ENCODE measurements around the gene MYL9. TPM values are rescaled to one million over a fixed set of nuclear protein-coding genes. Genes with fewer than 3 reads are reported as not detected.
A peak's percentile ranks its signal among the peaks of the same experiment; 100 is the strongest.

The MYL9 gene
- total and polyA plus RNA-seq, 2 donors (not counting 1 experiment from before 2014, with no cell fraction given) = 25.4 to 457 TPM

GRCh38 chr20:36507746-36508145 is 33.6 kb upstream of the MYL9 start:
- H4K20me1 ChIP-seq (ENCODE audit: control insufficient read depth, extremely low read depth, insufficient read depth, low read length) = no peaks in the 10 kb centered on the region
- H3K79me2 ChIP-seq (ENCODE audit: control insufficient read depth, insufficient read depth, low read length) = peaks cover 17% of the 10 kb centered on the region
- peaks cover 13% of the 10 kb centered on the region for H3K36me3 ChIP-seq (ENCODE audit: control insufficient read depth, insufficient read depth, low read length)

DNA sequence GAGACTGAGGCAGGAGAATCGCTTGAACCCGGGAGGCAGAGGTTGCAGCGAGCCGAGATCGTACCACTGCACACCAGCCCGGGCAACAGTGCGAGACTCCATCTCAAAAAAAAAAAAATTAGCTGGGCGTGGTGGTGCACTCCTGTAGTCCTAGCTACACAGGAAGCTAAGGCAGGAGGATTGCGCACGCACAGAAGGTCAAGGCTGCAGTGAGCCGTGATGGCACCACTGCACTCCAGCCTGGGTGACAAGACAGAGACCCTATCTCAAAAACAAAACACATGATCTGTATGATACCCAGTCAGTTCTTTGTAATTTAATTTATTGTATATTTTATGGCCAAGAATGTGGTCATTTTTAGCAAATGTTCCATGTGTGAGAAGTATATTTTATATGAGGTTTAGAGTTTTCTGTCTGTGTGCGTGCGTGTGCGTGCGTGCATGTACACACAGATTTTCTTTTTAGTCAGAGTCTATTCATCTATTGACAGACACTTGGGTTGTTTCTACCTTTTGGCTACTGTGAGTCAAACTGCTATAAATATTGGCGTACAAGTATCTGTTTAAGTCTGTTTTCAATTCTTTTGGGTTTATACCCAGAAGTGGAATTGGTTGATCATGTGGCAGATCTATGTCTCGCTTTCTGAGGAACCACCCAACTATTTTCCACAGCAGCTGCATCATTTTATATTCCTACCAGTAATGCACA is 22.2 kb upstream of the MYL9 start:
- DNase-seq (ENCODE audit: low read depth in 2 of 2) = no peak
- Histone ChIP-seq H4K20me1 (ENCODE audit: control insufficient read depth, extremely low read depth, insufficient read depth, low read length) (no peaks in the 10 kb centered on the region), H3K4me1 (ENCODE audit: control insufficient read depth, extremely low read depth, insufficient read depth, low read length) (no peaks in the 10 kb centered on the region), H3K4me2 (ENCODE audit: extremely low read depth, insufficient read depth, low read length) (no peak overlapping the region), H3K4me3 (replicated peaks in 1 of 4; ENCODE audit: control extremely low read depth in 1 of 4, insufficient read depth in 1 of 4, low read depth in 3 of 4, low read length in 4 of 4) (no peak overlapping the region), H3K27ac (ENCODE audit: insufficient read depth, low read length) (no peak overlapping the region), H3K9ac (ENCODE audit: insufficient read depth, low read length) (no peak overlapping the region), H3K36me3 (ENCODE audit: control insufficient read depth, insufficient read depth, low read length) (peaks cover 8% of the 10 kb centered on the region), H3K27me3 (ENCODE audit: control insufficient read depth, insufficient read depth, low read length) (no peaks in the 10 kb centered on the region), H3K9me3 (ENCODE audit: control insufficient read depth, insufficient read depth, low read depth, low read length) (no peaks in the 10 kb centered on the region), H2AFZ (ENCODE audit: low read length) (no peak overlapping the region), H3K79me2 (ENCODE audit: control insufficient read depth, insufficient read depth, low read length) (peaks cover 4% of the 10 kb centered on the region)
- TF ChIP-seq, protein P1, sequence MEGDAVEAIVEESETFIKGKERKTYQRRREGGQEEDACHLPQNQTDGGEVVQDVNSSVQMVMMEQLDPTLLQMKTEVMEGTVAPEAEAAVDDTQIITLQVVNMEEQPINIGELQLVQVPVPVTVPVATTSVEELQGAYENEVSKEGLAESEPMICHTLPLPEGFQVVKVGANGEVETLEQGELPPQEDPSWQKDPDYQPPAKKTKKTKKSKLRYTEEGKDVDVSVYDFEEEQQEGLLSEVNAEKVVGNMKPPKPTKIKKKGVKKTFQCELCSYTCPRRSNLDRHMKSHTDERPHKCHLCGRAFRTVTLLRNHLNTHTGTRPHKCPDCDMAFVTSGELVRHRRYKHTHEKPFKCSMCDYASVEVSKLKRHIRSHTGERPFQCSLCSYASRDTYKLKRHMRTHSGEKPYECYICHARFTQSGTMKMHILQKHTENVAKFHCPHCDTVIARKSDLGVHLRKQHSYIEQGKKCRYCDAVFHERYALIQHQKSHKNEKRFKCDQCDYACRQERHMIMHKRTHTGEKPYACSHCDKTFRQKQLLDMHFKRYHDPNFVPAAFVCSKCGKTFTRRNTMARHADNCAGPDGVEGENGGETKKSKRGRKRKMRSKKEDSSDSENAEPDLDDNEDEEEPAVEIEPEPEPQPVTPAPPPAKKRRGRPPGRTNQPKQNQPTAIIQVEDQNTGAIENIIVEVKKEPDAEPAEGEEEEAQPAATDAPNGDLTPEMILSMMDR (conservative IDR thresholded peaks at IDR 0.05 in 1 of 2, IDR thresholded peaks at IDR 0.05 in 1 of 2; ENCODE audit: low read depth in 1 of 2, low read length in 2 of 2) = no peak
- TF ChIP-seq EZH2 (IDR thresholded peaks at IDR 0.05; ENCODE audit: low read length, missing control alignments) = no peak

More at GRCh38 chr20:36507746-36508145, 33.6 kb upstream of the MYL9 start:
- H2AFZ ChIP-seq (ENCODE audit: low read length) = no peak overlapping the region
- no peak for DNase-seq (ENCODE audit: low read depth in 2 of 2)
- no peak overlapping the region for H3K4me3 ChIP-seq (replicated peaks in 1 of 4; ENCODE audit: control extremely low read depth in 1 of 4, insufficient read depth in 1 of 4, low read depth in 3 of 4, low read length in 4 of 4)
- TF ChIP-seq, protein P1 (conservative IDR thresholded peaks at IDR 0.05 in 1 of 2, IDR thresholded peaks at IDR 0.05 in 1 of 2; ENCODE audit: low read depth in 1 of 2, low read length in 2 of 2) = no peak
- TF ChIP-seq EZH2 (IDR thresholded peaks at IDR 0.05; ENCODE audit: low read length, missing control alignments) = no peak
- H3K4me1 ChIP-seq (ENCODE audit: control insufficient read depth, extremely low read depth, insufficient read depth, low read length) = peaks cover 3% of the 10 kb centered on the region
- H3K9ac ChIP-seq (ENCODE audit: insufficient read depth, low read length) = no peak overlapping the region
- H3K4me2 ChIP-seq (ENCODE audit: extremely low read depth, insufficient read depth, low read length) = no peak overlapping the region
- H3K27ac ChIP-seq (ENCODE audit: insufficient read depth, low read length) = no peak overlapping the region
- no peaks in the 10 kb centered on the region for H3K9me3 ChIP-seq (ENCODE audit: control insufficient read depth, insufficient read depth, low read depth, low read length)
- H3K27me3 ChIP-seq (ENCODE audit: control insufficient read depth, insufficient read depth, low read length) = no peaks in the 10 kb centered on the region

DNA sequence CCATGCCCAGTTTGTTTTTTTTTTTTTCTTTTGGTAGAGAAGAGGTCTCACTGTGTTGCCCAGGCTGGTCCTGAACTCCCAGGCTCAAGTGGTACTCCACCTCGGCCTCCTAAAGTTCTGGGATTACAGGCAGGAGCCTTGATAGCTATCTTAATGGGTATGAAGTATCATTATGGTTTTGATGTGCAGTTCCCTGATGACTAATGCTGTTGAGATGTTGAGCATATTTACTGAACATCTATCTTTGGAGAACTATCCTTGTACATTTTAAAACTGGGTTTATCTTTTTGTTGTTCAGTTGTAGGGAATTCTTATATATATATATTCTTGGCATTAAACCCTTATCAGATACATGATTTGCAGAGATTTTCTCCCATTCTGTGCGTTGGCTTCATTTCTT is 21.4 kb upstream of the MYL9 start:
- Histone ChIP-seq H3K9me3 (ENCODE audit: control insufficient read depth, insufficient read depth, low read depth, low read length) (no peaks in the 10 kb centered on the region), H3K4me2 (ENCODE audit: extremely low read depth, insufficient read depth, low read length) (no peak overlapping the region), H4K20me1 (ENCODE audit: control insufficient read depth, extremely low read depth, insufficient read depth, low read length) (no peaks in the 10 kb centered on the region), H3K4me1 (ENCODE audit: control insufficient read depth, extremely low read depth, insufficient read depth, low read length) (no peaks in the 10 kb centered on the region), H3K4me3 (replicated peaks in 1 of 4; ENCODE audit: control extremely low read depth in 1 of 4, insufficient read depth in 1 of 4, low read depth in 3 of 4, low read length in 4 of 4) (no peak overlapping the region), H3K9ac (ENCODE audit: insufficient read depth, low read length) (no peak overlapping the region), H3K27ac (ENCODE audit: insufficient read depth, low read length) (no peak overlapping the region), H3K27me3 (ENCODE audit: control insufficient read depth, insufficient read depth, low read length) (no peaks in the 10 kb centered on the region), H3K79me2 (ENCODE audit: control insufficient read depth, insufficient read depth, low read length) (peaks cover 1% of the 10 kb centered on the region), H2AFZ (ENCODE audit: low read length) (no peak overlapping the region), H3K36me3 (ENCODE audit: control insufficient read depth, insufficient read depth, low read length) (peaks cover 6% of the 10 kb centered on the region)
- TF ChIP-seq EZH2 (IDR thresholded peaks at IDR 0.05; ENCODE audit: low read length, missing control alignments) = no peak
- TF ChIP-seq, protein P1 (conservative IDR thresholded peaks at IDR 0.05 in 1 of 2, IDR thresholded peaks at IDR 0.05 in 1 of 2; ENCODE audit: low read depth in 1 of 2, low read length in 2 of 2) = no peak
- peak in 1 of 2 donors; percentile 33 for DNase-seq (ENCODE audit: low read depth in 2 of 2)

Data from fibroblast of lung (primary cell).